GM19351 (cell line): ENCODE data around the gene FBLN1.

Experiments
- ATAC-seq: cut with Tn5 transposase; IDR thresholded peaks from one replicate; pipeline ENCODE4 v1.9.1; 2021; ENCODE audit warnings: mild to moderate bottlenecking, moderate library complexity; ENCODE audit not compliant: unreplicated experiment

The FBLN1 gene

DNA sequence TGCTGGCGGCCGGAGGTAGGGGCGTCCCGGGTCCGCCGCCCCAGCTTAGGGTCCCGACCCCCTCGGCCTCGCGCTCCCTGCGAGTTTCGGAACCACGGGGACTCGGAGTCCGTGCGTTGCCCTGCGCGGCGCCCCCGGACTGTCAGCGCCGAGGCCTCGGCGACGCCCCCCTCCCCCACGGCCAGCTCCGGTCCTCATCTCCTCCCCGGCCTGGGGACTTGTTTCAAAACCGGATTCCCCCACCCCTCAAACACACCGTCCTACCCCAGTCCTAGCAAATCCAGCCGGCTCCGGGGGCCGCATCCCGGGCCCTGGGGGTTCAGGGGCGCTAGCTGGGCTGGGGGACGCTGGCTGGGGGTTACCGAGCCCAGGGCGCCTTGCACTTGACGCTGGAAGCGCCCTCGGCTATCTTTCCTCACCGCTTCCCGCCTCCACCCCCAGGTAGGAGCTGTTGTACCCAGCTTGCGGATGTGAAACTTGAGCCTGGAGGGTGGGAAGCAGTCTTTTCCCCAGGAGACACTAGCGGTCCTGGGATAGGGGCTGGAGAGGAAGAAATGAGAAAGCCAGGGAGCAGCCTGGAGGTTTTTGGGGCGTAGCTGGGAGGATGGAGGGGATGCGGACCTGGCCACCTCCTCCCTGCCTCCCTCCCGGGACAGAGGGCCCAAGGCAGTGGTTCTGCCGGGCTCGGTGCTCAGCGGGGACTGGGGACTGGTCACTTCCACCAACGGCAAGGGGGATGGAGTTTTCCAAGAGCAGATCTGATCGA is 550 bp downstream of the FBLN1 start:
- ATAC-seq: no peak

- no peak for ATAC-seq
These were observed 1.2 kb downstream of the FBLN1 start for GRCh38 chr22:45503816-45504372.

GRCh38 chr22:45504373-45505341 is 2.0 kb downstream of the FBLN1 start:
- no peak for ATAC-seq

DNA sequence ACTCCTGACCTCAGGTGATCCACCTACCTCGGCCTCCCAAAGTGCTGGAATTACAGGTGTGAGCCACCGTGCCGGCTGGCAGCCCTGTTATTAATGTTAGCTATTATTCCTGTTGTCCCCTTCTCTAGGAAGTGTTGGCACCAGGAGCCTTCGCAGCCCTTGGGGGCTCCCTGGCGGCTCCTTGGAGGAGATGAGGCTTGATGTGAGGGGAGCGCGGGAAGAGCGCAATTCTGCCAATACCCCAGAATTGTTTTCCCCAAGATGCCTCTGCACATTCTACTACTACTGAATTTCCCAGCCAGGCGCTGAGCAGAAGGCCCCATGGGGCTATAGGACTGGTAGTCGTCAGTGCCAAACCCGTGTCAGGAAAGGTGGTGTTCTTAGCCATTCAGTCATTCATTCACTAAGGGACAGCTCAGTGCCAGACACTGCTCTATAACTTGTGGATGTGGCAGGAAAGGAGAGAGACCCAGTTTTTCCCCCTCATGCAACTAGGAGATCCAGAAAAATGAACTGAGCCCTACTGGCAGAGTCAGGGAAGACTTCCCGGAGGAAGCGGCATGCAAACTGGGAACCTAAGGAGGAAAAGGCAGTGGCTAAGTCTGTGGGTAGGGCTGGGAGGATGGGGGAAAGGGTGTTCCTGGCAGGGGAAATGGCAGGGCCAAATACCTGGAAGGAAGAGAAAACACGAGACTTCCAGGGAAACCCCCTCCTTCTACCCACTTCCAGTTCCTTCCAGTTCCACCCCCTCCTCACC is 3.5 kb downstream of the FBLN1 start:
- ATAC-seq: no peak

DNA sequence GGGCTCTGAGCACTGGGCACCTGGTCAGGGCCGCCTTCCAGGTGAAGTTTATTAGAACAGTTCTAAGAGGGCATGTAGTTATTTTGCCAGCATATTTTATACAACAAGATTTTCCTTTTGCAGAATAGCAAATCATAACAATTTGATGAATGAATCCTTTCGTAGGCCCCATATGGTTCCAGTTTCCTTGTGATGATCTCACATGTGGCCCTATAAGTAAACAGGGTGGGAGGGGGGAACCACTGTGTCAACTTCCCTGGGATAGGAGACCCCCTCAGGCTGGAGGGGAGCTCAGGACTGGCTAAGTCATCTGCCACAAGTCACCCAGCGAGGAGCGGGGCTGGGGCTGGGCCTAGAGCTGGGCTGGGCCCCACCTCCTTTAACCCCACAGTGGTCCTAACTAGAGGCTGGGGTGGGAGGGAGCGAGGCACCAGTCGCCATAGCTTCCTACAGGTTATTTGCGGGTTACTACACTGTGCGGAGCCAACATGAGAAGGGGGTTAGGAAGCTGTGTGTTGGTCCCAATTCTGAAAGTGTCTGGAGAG is 4.2 kb downstream of the FBLN1 start:
- ATAC-seq: no peak

DNA sequence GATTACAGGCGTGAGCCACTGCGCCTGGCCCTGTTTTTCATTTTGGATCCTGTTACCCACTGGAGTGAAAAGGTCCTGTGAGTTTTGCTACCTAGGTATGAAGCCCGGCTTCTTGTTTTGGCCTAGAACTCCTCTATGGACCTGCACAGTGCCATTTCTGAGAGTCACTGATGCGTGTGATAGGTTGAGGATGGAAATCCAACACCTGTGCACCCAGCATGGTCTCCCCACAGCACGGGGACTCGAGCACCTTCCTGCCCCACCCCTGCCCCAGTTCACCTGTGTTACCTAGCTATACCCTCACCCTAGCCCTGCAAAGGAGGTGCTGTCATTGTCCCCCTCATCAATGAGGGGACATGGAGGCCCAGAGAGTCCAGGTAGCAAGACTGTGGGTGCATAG is 5.1 kb downstream of the FBLN1 start:
- no peak for ATAC-seq

GRCh38 chr22:45508814-45509213 is 6.1 kb downstream of the FBLN1 start:
- no peak for ATAC-seq

GRCh38 chr22:45510376-45511232 is 7.9 kb downstream of the FBLN1 start:
- ATAC-seq: no peak

DNA sequence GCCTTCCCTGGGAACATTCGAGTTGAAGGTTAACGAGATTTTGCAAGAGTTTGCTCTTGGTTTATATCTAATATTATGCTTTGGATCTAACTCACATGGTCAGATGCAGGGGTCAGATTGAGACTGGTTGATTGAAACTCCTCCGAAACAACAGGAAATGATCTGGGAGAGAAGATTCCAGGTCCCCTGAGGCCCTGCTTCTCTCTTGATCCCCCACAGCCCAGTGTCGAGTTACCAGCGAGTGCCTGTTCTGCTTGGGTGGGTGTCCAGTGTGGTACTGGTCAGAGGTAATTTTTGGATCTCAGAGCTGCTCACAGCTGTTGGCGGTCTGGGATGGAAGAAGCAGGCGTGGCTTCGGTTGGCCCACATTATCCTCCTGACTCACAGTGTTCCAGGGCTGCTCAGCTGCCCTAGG is 9.2 kb downstream of the FBLN1 start:
- ATAC-seq: no peak

DNA sequence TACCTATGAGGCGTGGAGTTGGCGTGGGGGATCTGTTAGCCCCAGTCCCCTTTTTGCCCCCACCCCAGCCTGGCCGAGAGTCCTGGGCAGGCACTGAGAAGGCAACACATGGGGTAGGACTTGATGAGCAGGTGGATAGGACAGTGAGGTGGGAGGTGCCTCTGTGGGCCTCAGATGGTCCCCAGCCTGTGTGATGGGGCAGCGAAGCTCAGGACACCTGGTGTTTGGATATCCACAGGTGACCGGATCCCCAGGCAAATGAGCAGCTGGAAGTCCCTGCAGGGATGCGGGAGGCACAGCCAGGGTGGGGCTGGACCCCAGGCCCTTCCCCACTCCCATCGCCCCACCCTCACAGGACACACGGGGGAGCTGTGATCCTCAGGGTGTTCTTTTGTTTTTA is 9.7 kb downstream of the FBLN1 start:
- no peak for ATAC-seq

DNA sequence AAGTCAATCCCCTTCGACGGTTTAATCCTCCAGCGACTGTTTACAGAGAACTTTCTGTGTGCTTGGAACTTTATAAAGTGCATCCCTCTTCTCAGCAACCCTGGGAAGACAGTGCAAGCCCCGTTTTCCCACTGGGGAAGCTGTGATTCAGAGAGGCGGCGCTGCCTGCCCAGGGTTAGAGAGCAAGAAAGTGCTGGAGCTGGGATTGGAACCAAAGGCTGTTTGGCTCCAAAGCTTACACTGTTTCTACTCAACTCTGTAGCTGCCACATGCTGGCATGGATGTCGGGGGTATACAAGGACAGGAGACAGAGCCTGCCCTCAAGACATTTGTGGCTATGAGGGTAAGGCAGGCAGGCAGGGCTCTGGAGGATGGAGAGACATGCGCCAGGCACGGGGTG is 13.0 kb downstream of the FBLN1 start:
- ATAC-seq: no peak

GRCh38 chr22:45516163-45516562 is 13.5 kb downstream of the FBLN1 start:
- no peak for ATAC-seq

- no peak for ATAC-seq
These were observed 14.4 kb downstream of the FBLN1 start for GRCh38 chr22:45516923-45517675.

DNA sequence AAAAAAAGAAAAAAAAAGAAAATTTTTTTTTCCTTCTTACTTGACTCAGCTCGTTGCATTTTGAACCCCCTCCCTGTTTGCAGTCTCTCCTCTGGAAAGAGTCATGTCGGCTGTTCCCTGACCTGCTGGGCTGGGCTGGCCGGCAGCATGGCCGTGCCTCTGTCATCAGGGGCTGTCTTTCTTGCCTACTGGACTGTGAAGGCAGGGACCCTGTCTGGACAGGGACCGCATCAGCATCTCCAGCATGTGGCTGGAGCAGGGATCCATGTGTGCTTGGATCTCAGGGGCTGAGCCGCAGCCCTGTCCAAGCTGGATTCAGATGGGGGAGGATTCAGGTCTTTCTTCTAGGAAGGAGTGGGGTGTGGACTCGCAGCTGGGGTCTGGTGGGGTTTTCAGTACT is 15.5 kb downstream of the FBLN1 start:
- no peak for ATAC-seq

GRCh38 chr22:45518580-45518991 is 15.9 kb downstream of the FBLN1 start:
- no peak for ATAC-seq

GRCh38 chr22:45521178-45521577 is 18.5 kb downstream of the FBLN1 start:
- no peak for ATAC-seq

- ATAC-seq: no peak
These were observed 19.8 kb downstream of the FBLN1 start for GRCh38 chr22:45522462-45522861.

DNA sequence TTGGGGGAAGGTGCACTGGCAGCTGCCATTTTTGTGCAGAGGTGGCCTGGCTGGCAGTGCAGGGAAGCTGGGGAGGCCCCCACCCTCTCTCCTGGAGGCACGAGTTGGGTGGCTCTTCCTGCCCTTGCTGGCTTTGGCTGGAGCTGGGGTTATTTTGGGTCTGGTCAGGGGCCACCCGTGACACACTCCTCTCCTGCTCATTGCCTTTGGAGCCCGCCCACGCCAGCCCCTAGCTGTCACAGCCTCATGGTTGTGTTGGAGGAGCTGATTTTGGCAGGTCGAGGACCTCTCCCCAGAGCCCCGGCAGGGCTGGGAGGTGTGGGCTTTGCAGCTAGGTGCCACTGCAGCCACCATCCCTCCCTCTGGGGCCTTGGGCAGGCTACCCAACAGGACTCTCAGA is 21.5 kb downstream of the FBLN1 start:
- ATAC-seq: no peak

- no peak for ATAC-seq
These were observed 22.3 kb downstream of the FBLN1 start for GRCh38 chr22:45524966-45525365.
